ENCODE measurements around the gene BOD1L2.

DNA sequence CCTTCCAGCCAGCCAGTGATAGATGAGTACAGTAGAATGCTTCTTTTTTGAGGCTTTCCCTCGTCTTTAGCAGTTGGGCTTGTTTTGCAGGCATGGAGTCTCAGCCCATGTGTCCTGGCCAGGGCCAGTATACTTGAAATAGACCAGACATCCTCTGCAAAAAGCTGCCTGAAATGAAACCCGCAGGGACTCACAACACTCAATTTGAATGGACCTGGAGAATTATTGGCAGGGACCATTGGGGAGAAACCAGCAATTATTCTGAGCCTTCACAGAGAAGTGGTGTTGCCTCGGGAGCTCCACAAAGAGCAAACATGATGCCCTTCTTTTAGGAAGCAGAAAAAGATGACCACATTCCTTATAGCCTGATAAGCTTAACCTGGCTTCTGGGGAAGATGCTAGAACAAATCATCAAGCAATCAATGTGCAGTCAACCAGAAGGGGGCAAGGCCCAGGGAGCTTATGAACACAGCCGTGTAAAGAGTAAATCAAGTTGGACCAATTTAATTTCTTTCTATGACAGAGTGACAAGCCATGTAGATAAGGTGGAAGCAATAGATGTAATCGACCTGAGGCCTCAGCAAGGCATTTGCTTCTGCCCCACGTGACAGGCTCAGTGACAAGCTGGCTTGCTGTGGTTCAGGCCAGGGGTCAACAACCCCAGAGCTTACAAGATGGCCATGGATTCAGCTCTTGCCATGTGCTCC, 42.1 kb downstream of the BOD1L2 start:
- no peak for TF ChIP-seq YY1 (IDR thresholded peaks at IDR 0.05; ENCODE audit: insufficient read depth, insufficient read length)
- no peak for TF ChIP-seq ZNF274 (IDR thresholded peaks at IDR 0.05; ENCODE audit: low read depth, low read length)
- TF ChIP-seq SUZ12 (IDR thresholded peaks at IDR 0.05; ENCODE audit: extremely low read depth, insufficient read depth, insufficient read length), result no peak
